ENCODE data around the gene LANCL2.
"Not testable (repeated sequence)": the region's sequence is repeated elsewhere in the genome, so short reads cannot be mapped to it uniquely, and the experiment has no call there.

Gene LANCL2

DNA sequence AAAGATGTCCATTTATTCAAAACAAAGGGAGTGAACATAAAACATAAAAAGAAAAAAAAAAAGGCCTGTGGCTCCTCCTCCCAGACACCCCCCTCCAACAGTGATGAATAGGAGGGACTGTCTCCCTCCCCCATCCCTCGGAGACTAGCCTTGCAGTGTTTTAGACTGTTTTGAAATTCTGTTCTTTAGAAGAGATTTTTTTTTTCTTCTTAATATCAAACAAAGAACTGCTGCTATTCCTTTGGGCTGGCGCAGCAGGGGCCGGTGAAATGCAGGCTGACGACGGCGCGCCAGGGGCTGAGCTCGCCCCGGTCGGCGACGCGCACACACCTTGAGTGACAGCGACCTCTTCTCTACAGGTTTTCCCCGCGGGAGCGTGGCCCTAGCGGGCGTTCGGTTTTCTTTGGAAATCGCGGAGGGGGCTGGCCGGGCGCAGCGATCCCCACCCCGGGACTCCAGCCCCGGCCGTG is at the start of gene LANCL2:
Gene LANCL2, plus strand, starts transcription at position 133 of the 470 bp plus-strand sequence. CDS start 689 bp downstream, outside the sequence.
- DNase-seq, result no peak

DNA sequence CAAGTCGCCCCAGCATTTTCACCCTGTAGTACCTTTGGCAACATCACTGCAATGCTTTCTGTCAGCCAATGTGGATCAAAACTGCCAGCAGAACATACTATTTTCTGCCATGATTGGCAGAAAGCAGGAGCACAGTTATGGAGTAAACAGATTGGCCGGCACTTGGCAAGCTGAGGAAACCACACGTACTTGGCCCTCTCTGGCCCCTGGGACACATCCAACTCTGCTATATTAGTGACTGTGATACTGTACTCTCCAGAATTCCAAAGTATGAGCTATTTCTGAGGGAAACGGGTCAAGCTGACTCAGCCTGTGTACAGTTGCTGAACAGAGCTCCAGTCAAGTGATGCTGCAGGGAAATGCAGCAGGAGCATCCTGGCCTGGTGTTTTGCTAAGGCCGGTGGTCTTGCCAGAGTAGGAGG is 39.8 kb upstream of the LANCL2 start:
- no peak for DNase-seq

DNA sequence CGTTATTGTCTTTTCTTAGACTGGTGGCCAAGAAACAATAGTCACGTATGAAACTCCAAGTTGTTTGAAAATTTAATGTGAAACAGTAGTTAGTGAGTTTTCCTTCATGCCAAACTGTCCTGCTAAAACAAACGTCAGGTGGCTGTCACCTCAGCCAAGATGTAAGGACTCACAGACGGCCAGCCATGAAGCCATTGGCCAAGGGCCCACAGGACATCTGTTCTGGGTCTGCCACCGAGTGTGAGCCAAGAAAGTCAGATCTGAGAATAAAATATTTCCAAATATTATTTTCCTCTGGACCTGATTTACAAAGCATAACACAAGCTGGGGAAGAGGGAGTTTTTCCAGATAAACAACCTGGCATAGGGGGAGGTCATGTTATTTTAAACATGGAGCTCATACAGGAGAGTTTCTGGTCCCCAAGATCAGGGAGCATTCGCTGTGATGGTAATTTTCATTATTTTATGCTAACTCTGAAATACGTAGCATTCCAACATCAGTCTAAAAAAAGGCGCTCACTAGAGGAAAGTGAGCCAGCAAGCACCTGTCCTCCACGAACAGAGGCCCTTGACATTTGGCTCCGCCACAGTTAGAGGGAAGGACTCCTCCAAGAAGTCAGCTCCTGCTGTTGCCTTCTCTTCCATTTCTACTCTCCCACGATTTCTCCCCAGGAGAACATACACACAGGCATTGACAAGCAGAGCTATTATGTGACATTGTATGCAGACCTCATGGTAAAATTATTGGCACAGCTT is 38.9 kb upstream of the LANCL2 start:
- no peak for DNase-seq

DNA sequence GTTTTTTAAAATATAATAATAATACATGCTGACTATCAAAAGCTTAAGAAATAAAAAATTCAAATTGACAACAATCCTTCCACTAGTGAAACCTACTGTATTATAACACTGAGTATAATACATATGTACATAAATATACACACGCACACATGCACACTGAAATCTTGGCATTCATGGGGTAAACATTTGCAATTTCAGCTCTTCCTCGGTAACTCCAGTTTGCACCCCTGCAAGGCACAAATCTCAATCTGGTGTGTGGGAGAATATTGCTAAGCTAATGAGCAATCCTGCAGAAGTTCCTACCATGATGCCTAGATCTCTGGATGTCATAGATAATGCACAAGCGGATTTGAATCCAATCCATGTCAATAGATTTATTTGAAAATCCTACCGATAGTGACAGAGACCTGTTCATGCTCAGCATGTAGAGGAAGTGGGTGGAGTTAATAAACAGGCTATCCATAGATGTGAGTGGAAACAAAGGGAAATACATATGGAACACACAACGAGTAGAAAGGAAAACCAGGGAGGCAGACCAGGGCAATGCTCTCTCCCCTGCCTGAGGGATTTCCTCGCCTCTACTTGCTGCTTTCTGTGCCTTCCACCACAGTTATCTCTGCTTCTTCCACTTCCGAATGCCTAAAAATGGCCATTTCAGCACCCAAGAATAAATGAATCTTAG is 38.1 kb upstream of the LANCL2 start:
- DNase-seq, result no peak

- no peak for DNase-seq
These were observed 30.0 kb upstream of the LANCL2 start for GRCh38 chr7:55335151-55335550.

GRCh38 chr7:55335786-55336185 is 29.4 kb upstream of the LANCL2 start:
- no peak for DNase-seq

- DNase-seq, result no peak
These were observed 28.6 kb upstream of the LANCL2 start for GRCh38 chr7:55336540-55336939.

DNA sequence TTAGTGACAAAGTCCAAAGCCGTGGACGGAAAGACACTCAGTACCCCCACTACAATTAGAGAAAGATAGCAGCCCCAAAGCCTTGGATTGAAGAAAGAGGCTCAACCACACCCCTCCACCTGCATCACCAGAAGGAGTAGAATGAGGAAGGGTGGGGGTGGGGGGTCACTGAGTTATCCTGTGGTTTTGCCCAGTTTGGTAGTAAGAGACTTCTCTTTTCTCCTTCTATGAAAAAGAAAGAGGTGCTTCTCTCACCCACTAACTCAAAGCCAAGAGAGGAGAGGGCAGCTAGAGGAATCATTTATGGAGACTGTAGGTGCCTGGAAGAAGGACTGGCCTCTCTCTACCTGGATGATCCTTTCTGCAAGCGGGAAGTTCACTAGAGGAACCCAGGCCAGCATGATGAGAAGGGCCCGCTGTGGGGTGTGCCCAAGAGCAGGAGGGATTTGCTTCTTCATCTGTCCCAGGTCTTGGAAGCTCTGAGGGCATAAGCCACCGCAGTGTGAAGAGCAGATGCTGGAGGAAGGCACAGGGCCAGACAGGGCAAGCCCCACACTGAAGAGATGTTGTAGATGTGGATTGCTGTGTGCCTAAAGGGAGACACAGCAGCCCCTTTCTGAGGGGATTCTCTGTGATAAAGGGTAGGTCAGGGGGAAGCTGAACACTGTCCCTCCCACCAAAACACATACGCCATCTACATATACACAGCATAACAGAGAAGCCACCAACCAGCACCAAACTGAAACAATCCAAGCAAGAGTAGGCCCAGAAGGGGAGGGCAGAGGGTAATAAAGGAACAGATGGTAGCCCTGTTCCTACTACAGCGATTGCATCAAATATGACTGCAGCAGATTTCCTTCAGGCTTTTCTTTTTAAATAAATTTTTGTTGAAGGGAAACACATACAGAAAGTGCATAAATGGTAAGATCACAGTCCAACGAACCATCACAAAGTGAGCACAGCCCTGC is 25.8 kb upstream of the LANCL2 start:
- no peak for DNase-seq

DNA sequence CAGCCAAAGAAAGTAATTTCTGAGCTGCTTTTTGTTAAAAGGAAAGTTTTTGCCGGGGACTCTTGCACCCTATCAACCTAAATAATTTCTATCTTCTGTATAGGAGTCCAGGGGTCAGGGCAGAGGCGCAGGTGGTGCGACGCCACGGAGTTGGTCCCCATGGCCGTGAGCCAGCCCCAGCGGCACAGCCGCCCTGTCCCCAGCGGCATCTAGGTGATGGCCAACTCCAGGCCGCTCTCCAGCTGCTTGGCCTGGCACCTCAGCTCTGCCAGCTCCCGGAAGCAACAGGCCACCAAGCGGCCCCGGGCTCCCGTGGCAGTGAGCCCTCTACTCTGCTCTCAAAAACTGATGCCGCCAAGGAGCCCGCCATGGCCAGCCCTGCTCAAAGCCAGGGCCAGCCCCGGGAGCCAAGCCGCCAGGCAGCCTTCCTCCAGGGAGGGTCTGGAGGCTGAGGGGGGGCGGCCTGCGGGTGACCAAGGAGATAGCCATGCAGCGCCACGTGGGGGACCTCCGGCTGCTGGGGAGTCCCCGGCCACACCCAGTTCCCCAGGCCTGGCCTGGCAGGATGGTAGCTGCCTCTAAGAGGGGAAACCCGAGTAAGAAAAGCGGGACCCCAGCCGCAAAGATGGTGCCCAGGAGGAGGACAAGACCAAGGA is 22.8 kb upstream of the LANCL2 start:
- no peak for DNase-seq

GRCh38 chr7:55343002-55343781 is 21.9 kb upstream of the LANCL2 start:
- DNase-seq, result no peak

DNA sequence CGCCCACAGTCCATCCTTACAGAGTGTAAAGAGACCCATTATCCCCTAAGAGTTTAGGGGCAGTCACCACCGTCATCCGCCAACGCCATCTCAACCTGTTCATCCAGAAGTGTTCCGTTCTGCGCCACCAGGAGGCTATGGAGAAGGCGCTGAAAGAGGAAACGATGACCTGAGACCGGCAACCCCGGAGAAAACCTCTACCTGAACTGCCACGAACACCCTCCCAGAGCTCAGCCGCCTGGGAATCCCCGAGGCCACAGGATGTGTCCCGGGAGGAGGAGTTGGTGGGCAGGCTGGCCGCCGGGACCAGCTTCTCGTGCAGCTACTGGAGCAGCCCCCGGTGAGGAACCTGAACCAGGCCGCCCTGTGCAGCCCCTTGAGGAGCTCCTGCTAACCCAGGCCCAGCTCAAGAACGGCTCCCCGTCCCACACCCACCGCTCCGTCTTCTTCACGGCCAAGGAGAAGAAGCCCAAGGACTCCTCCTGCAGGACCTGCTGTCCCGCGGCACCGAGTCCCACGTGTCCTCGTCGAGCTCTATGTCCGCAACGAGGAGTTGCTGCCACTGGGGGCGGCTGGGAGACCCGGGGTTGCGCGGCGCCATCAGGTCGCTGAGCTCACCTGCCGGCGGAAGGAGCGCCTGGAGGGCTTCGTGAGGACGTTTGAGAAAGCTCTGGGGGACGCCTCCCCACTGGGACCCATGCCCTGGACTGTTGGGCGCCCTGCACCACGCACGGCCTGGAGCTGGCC is 21.1 kb upstream of the LANCL2 start:
- no peak for DNase-seq

DNA sequence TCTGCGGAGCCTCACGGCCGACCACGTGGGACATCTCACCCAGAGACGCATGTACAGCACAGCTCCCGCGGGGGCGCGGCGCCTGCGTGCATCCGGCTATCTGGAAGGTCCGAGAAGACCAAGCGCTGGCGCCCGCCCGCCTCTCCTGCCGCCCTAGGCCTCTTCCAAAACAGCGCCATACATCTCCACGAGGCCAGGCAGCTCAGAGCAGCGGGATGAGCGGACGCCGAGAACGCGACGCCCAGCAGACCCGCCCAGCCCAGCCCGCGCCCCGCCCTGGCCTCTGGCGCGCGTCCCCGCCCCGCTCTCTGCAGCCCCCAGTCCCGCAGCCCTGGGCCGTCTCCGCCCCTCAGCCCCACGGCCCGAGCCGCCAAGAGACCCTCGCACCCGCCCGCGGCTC is 20.3 kb upstream of the LANCL2 start:
- no peak for DNase-seq

DNA sequence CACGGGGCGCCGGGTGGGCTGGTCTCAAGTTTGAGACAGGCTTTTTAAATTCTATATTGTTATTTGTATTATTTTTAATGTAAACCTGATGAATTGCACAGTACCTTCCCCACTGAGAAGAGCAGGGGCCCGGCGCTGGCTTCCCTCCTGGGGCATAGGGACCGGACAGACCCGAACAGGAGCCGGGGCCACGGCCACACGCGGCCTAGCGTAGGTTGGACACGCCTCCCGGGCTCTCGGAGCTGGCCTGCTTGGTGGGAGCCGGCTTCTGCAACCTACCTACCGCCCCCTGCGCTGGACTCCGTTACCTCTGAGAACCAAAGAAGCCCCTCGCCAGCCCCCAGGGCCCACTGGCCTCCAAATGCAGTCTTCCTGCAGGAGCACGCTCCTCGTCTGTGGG is 19.8 kb upstream of the LANCL2 start:
- no peak for DNase-seq

DNA sequence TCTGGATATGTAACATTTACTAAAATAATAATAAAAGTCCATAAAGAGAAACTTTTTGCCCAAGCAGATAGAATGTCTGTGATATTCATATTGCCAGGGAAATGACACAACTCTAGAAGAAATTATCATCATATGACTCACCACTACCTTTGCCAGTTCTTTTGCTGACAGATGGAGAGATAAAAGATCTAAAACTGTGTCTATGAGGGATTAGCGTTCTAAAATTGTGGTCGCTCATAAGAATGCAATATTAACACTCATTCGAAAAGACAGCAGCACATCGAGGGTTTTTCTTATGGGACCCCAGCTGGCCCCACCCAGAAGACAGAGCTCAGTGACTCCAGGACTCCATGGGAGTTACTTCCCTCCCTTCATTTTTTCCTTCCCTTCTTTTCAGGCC is 16.6 kb upstream of the LANCL2 start:
- DNase-seq, result no peak

GRCh38 chr7:55349121-55349520 is 16.0 kb upstream of the LANCL2 start:
- no peak for DNase-seq

- no peak for DNase-seq
These were observed 14.9 kb upstream of the LANCL2 start for GRCh38 chr7:55350281-55350680.

- no peak for DNase-seq
These were observed 13.9 kb upstream of the LANCL2 start for GRCh38 chr7:55351263-55351662.

DNA sequence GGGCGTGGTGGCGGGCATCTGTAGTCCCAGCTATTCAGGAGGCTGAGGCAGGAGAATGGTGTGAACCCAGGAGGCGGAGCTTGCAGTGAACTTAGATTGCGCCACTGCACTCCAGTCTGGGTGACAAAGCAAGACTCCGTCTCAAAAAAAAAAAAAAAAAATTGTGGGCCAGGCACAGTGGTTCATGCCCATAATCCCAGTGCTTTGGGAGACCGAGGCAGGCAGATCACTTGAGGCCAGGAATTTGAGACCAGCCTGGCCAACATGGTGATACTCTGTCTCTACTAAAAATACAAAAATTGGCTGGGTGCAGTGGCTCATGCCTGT is 12.2 kb upstream of the LANCL2 start:
- not testable (repeated sequence) for DNase-seq

GRCh38 chr7:55360486-55360885 is 4.7 kb upstream of the LANCL2 start:
- DNase-seq, result no peak

GRCh38 chr7:55361560-55361959 is 3.6 kb upstream of the LANCL2 start:
- no peak for DNase-seq

DNA sequence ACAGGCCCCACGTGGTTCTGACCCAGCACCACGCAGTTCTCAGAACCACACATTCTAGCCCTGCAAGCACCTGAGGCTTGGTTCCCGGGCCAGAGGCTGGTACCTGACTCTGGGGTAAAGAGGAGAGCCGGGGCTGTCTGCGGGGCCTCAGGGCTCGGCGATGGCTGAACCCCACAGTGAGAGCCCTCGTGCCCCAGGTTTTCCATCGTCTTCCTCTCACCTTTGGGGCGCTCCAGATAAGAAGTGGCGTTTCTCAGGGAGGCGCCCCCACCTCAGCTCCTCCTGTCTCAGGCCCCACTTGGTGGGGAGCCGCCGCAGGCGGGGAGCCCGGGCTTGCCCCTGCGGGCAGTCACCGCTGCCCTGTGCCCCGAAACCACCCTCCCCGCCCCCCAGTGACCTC is 2.2 kb upstream of the LANCL2 start:
- DNase-seq, result no peak
